Esophagus muscularis mucosa (tissue), 4 donors: ENCODE measurements around the gene HPS4.

Experiments
- CTCF ChIP-seq, 3 experiments: fragments of 200-600 bp in 2 of 3; fragments of 450-650 bp in 1 of 3; sonication (generic) in 2 of 3; IDR thresholded peaks; one replicate each; pipeline ENCODE4 v1.5.1; 2017 to 2019; ENCODE audit warnings: antibody characterized with exemption in 3 of 3, mild to moderate bottlenecking in 2 of 3, moderate library complexity in 1 of 3
- EP300 ChIP-seq: sonication (generic); formaldehyde crosslinking; IDR thresholded peaks from one replicate; pipeline ENCODE4 v1.6.1; 2017; ENCODE audit warnings: antibody characterized with exemption
- POLR2AphosphoS5 ChIP-seq, 2 donors: sonication (generic); formaldehyde crosslinking; IDR thresholded peaks; one replicate each; pipeline ENCODE4 v1.6.1; 2017; ENCODE audit warnings: antibody characterized with exemption in 2 of 2

- TF ChIP-seq CTCF (IDR thresholded peaks at IDR 0.05) (no peak), EP300 (no peak), POLR2AphosphoS5 (IDR thresholded peaks at IDR 0.05) (no peak)
Measured at GRCh38 chr22:26464312-26464711, 19.3 kb downstream of the HPS4 start.
